ENCODE results near the gene HOXA3.

- TF ChIP-seq POLR2A (IDR thresholded peaks at IDR 0.05) (no peak), CTCF (IDR thresholded peaks at IDR 0.05) (no peak)
These were observed 60.2 kb downstream of the HOXA3 start for GRCh38 chr7:27091941-27092818.

Measured in esophagus squamous epithelium (tissue), 4 donors.